Neutrophil (primary cell): Measurements from ENCODE around the gene B4GALNT2.

Source experiments
- H3K27ac ChIP-seq: fragments of 200-600 bp; sonication (generic); 2 replicates; pipeline ENCODE4 v1.5.1; 2016; ENCODE audit warnings: mild to moderate bottlenecking, moderate library complexity
- H3K27me3 ChIP-seq: fragments of 200-600 bp; sonication (generic); 2 replicates; pipeline ENCODE4 v1.6.0; 2016; ENCODE audit warnings: mild to moderate bottlenecking
- H3K36me3 ChIP-seq: fragments of 200-600 bp; sonication (generic); 2 replicates; pipeline ENCODE4 v1.5.1; 2017
- H3K4me1 ChIP-seq, 2 experiments: fragments of 200-600 bp in 1 of 2; sonication (generic) in 1 of 2; 1 replicate in 1 of 2; 2 replicates in 1 of 2; pipeline versions ENCODE4 v1.5.1 to v1.6.1; 2013 to 2016; ENCODE audit warnings: low read depth in 1 of 2, low read length in 1 of 2, mild to moderate bottlenecking in 1 of 2, moderate library complexity in 1 of 2; ENCODE audit not compliant: control insufficient read depth in 1 of 2, insufficient read depth in 1 of 2
- H3K4me3 ChIP-seq, 2 experiments: fragments of 200-600 bp in 1 of 2; sonication (generic) in 1 of 2; 1 replicate in 1 of 2; 2 replicates in 1 of 2; pipeline ENCODE4 v1.5.1; 2013 to 2016; ENCODE audit warnings: low read depth in 1 of 2, low read length in 1 of 2, mild to moderate bottlenecking in 1 of 2, moderate library complexity in 1 of 2
- H3K9me3 ChIP-seq: fragments of 200-600 bp; sonication (generic); 2 replicates; pipeline ENCODE4 v1.5.1; 2016
- TF ChIP-seq, protein P1 (sequence below): fragments of 200-600 bp; sonication (generic); IDR thresholded peaks from 2 replicates; pipeline ENCODE4 v1.5.1; 2016; ENCODE audit warnings: antibody characterized with exemption

Gene B4GALNT2

DNA sequence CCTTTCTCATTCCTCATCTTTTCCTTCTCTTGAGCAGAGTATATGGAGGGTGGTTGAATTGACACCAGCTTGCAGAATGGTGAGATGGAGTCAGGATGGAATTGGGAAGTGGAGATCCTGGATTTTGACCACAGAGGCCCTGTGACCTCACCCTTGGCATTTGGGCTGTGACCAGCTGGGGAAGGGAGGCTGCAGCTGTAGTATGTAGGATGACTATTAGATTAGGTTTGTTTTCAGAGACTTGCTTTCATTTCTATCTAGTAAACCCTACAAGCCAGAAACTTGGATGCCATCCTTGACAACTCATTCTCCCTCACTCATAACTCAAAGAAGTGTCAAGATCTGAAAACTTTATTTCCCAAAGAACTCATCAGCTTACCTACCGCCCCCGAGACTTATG, 71.9 kb downstream of the B4GALNT2 start:
- TF ChIP-seq, protein P1, sequence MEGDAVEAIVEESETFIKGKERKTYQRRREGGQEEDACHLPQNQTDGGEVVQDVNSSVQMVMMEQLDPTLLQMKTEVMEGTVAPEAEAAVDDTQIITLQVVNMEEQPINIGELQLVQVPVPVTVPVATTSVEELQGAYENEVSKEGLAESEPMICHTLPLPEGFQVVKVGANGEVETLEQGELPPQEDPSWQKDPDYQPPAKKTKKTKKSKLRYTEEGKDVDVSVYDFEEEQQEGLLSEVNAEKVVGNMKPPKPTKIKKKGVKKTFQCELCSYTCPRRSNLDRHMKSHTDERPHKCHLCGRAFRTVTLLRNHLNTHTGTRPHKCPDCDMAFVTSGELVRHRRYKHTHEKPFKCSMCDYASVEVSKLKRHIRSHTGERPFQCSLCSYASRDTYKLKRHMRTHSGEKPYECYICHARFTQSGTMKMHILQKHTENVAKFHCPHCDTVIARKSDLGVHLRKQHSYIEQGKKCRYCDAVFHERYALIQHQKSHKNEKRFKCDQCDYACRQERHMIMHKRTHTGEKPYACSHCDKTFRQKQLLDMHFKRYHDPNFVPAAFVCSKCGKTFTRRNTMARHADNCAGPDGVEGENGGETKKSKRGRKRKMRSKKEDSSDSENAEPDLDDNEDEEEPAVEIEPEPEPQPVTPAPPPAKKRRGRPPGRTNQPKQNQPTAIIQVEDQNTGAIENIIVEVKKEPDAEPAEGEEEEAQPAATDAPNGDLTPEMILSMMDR: no peak
- no peaks in the 10 kb centered on the region for H3K36me3 ChIP-seq

DNA sequence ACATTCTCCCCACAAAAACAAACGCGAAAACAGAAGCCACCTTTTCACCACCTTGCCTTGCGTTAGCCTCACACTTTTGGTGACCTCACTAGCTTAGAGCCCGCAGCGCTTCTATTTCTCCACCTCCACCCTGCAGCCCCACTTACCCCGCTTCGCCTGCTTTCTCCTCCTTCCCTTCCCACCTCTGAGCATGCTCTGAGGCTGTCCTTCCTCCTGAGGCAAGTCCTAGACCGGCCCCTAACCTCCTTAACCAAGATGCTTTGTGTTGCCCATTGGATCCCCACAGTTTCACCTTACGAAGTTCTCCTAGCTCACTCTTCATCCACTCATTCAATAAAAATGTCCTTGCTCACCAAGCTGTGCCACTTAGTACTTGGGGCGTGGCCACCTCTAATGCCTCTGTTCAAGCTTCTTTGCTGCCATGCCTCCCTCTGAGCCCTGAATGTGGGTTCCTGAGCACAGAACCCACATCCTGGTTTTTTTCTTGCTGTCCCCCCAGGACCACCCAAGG, 76.5 kb downstream of the B4GALNT2 start:
- H3K27me3 ChIP-seq: peaks cover 70% of the 10 kb centered on the region
- no peaks in the 10 kb centered on the region for H3K9me3 ChIP-seq
- TF ChIP-seq, protein P1: no peak
- peaks cover 0 to 5% of the 10 kb centered on the region in 2 experiments for H3K4me1 ChIP-seq
- no peaks in the 10 kb centered on the region for H3K36me3 ChIP-seq
- no peak overlapping the region for H3K4me3 ChIP-seq
- no peak overlapping the region for H3K27ac ChIP-seq

More for the DNA sequence above, 71.9 kb downstream of the B4GALNT2 start:
- no peaks in the 10 kb centered on the region for H3K9me3 ChIP-seq
- peaks cover 41% of the 10 kb centered on the region for H3K27me3 ChIP-seq
- no peaks in the 10 kb centered on the region for H3K4me1 ChIP-seq
- no peak overlapping the region for H3K4me3 ChIP-seq
- no peak overlapping the region for H3K27ac ChIP-seq

DNA sequence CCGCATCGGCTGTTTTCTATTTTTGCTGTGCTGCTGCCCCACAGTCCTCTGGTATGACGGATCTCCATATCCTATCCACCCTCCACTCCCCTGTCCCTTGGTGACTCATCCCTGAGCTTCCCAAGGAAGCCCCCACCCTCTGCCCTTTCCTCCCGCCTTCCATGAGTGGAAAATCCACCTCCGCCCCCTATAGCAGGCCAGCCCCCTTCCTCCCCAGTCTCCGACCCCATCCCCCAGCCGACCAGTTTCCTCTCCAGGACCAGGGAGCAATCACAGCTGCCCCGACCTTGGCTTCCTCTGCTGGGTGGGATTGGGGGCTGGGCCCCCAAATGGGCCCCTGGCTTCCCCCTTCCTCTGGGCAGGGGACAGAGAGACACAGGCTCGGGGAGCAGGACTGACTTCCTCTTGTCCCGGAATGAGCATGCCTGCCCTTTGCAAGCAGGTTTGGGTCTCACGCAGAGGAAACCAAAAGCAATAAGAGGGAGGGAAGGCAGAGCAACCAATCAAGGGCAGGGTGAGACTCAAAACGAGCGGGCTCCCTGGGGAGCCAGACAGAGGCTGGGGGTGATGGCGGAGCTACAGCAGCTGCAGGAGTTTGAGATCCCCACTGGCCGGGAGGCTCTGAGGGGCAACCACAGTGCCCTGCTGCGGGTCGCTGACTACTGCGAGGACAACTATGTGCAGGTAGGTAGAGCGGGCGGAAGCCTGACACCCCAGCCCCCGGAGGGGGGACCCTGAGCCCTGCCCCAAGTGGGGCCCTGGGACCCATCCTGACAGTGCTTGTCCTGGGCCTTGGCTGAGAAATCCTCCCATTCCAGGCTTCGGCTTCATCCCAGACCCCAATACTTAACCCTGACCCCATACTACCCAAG, 77.8 kb downstream of the B4GALNT2 start, which contains the start of the genes ABI3 and GNGT2:
ABI3 (plus strand) TSS at position 550 of the 872 bp plus-strand sequence; CDS start at position 568, 18 bp downstream.
GNGT2 (minus strand) TSS at position 417 of the 872 bp plus-strand sequence. CDS start 3,152 bp downstream, outside the sequence.
- Histone ChIP-seq H3K9me3 (no peaks in the 10 kb centered on the region), H3K4me1 (peaks cover 0 to 8% of the 10 kb centered on the region in 2 experiments), H3K27ac (no peak within 1 kb of the TSS), H3K4me3 (no peak within 1 kb of the TSS), H3K27me3 (peaks cover 62% of the 10 kb centered on the region), H3K36me3 (no peaks in the 10 kb centered on the region)
- TF ChIP-seq, protein P1: no peak

DNA sequence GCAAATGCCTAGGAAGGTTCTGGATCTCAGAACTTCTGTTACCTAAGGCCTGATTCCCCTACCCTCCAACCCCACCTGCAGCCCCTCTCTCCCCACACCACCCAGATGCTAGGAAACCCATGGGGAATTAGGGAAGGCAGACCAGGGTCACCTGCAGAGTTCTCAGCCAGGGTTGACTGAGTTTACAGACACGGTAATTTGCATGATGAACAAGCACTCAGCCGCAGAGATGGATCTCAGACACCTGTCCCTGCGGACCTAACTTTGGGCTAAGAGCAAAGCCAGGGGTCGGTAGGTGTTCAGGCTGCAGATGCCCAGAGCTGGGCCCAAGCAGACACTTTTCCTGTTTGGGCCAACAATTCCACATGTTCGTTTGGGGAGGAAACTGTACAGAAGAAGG, 80.8 kb downstream of the B4GALNT2 start:
- no peaks in the 10 kb centered on the region for H3K36me3 ChIP-seq
- no peaks in the 10 kb centered on the region for H3K9me3 ChIP-seq
- H3K4me1 ChIP-seq: peaks cover 30 to 37% of the 10 kb centered on the region in 2 experiments
- H3K4me3 ChIP-seq: no peak overlapping the region
- TF ChIP-seq, protein P1: no peak
- no peak overlapping the region for H3K27ac ChIP-seq
- peaks cover 45% of the 10 kb centered on the region for H3K27me3 ChIP-seq

DNA sequence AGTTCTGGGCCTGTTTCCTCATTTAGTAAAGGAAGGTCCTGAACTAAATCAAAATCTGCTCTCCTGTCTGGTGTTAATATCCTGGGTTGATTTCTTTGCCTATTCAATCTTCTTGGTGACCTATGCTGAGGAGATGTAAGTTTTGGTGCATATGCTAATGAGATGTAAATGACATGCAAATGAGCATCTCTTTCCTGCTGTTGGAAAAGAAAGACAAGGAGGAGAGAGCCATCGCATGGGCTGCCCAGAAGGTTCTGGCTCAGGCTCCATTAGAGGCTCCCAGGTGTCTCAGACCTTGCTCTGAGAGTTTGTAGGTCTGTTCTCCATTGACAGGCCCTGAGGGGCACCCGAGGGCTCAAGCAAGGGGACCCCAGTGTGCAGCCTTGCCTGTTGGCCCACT, 81.3 kb downstream of the B4GALNT2 start:
- H3K4me3 ChIP-seq: no peak overlapping the region
- H3K36me3 ChIP-seq: no peaks in the 10 kb centered on the region
- peaks cover 41% of the 10 kb centered on the region for H3K27me3 ChIP-seq
- no peak overlapping the region for H3K27ac ChIP-seq
- peaks cover 34 to 41% of the 10 kb centered on the region in 2 experiments for H3K4me1 ChIP-seq
- H3K9me3 ChIP-seq: no peaks in the 10 kb centered on the region
- TF ChIP-seq, protein P1: no peak
